Thyroid gland (tissue), 4 donors: ENCODE results near the gene RAB6B. TPM values are rescaled to one million over a fixed set of nuclear protein-coding genes. Genes with fewer than 3 reads are reported as not detected.

Experiments used
- DNase-seq, 2 donors: peaks; one replicate each; pipeline ENCODE4 v3.0.0-alpha.2; 2019
- H3K27ac ChIP-seq, 3 donors: fragments of 200-600 bp; sonication (generic); 1 replicate in 2 of 3; 2 replicates in 1 of 3; pipeline ENCODE4 v1.5.1; 2016 to 2019; ENCODE audit warnings: mild to moderate bottlenecking in 1 of 3, moderate library complexity in 1 of 3
- H3K27me3 ChIP-seq: fragments of 200-600 bp; sonication (generic); one replicate; pipeline ENCODE4 v1.5.1; 2019
- H3K36me3 ChIP-seq, 2 donors: fragments of 200-600 bp; sonication (generic); one replicate each; pipeline ENCODE4 v1.5.1; 2016 to 2019
- H3K4me1 ChIP-seq, 2 donors: fragments of 200-600 bp; sonication (generic); one replicate each; pipeline ENCODE4 v1.5.1; 2017 to 2019
- H3K4me3 ChIP-seq, 3 donors: fragments of 200-600 bp; sonication (generic); replicated peaks in 1 of 3; 1 replicate in 2 of 3; 2 replicates in 1 of 3; pipeline ENCODE4 v1.5.1; 2016; ENCODE audit warnings: mild to moderate bottlenecking in 1 of 3
- H3K9me3 ChIP-seq: fragments of 200-600 bp; sonication (generic); one replicate; pipeline ENCODE4 v1.5.1; 2017
- POLR2A ChIP-seq, 2 donors: fragments of 450-650 bp; IDR thresholded peaks; one replicate each; pipeline ENCODE4 v1.6.1; 2017; ENCODE audit warnings: antibody characterized with exemption in 2 of 2, mild to moderate bottlenecking in 2 of 2, moderate library complexity in 1 of 2
- WGBS, 2 donors: methylation state at CpG; one replicate each; pipeline ENCODE4 v1.1.5; 2017; 5-methylcytosine and 5-hydroxymethylcytosine counted together
- intact Hi-C: fragments of 100-400 bp; cut with DNase I; formaldehyde crosslinking; loops from one replicate; pipeline ENCODE4 v1.15.1; 2023
- total RNA-seq, 4 donors: library from RNA; depleted of rRNA; stranded (reverse); fragments of >200 nt; gene quantifications; one replicate each; pipeline ENCODE4 v1.2.3, GENCODE V29; 2016
- TF ChIP-seq, protein P1 (sequence below), 6 experiments: fragments of 200-600 bp in 3 of 6; fragments of 450-650 bp in 3 of 6; sonication (generic) in 3 of 6; IDR thresholded peaks; one replicate each; pipeline ENCODE4 v1.5.1; 2016 to 2019; ENCODE audit warnings: antibody characterized with exemption in 6 of 6, mild to moderate bottlenecking in 2 of 6, inconsistent platforms in 1 of 6, moderate library complexity in 1 of 6

The RAB6B gene
- total RNA-seq, 4 donors from 2014 or later: 4.4 to 6.2 (median 5.6) TPM

DNA sequence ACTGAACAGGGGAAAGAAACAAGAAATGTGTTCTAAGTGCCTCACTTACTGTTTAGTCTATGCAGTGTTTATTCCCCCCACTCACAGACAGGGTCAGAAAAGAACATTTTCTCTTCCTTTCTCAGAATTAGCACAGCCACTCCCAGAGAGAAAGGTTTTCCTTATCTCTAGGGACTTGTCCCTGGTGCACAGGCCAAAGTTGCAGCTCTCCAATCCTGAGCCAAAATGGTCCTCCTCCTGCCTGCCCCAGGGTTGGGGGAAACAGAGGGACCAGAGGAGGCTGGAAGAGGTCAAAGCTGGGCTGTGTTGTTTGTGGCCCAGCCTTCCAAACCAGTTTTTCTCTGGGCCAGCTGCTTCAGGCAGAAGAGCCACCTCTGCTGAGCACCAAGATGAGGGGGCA lies 12.0 kb downstream of the RAB6B start:
- intact Hi-C loops: no loop called here
- TF ChIP-seq, protein P1, sequence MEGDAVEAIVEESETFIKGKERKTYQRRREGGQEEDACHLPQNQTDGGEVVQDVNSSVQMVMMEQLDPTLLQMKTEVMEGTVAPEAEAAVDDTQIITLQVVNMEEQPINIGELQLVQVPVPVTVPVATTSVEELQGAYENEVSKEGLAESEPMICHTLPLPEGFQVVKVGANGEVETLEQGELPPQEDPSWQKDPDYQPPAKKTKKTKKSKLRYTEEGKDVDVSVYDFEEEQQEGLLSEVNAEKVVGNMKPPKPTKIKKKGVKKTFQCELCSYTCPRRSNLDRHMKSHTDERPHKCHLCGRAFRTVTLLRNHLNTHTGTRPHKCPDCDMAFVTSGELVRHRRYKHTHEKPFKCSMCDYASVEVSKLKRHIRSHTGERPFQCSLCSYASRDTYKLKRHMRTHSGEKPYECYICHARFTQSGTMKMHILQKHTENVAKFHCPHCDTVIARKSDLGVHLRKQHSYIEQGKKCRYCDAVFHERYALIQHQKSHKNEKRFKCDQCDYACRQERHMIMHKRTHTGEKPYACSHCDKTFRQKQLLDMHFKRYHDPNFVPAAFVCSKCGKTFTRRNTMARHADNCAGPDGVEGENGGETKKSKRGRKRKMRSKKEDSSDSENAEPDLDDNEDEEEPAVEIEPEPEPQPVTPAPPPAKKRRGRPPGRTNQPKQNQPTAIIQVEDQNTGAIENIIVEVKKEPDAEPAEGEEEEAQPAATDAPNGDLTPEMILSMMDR (IDR thresholded peaks at IDR 0.05): no peak
- TF ChIP-seq POLR2A (IDR thresholded peaks at IDR 0.05): no peak
- Histone ChIP-seq H3K4me3 (no peak overlapping the region), H3K27me3 (no peaks in the 10 kb centered on the region), H3K9me3 (no peaks in the 10 kb centered on the region), H3K4me1 (no peaks in the 10 kb centered on the region), H3K27ac (no peak overlapping the region), H3K36me3 (no peaks in the 10 kb centered on the region)
- DNase-seq: no peak

DNA sequence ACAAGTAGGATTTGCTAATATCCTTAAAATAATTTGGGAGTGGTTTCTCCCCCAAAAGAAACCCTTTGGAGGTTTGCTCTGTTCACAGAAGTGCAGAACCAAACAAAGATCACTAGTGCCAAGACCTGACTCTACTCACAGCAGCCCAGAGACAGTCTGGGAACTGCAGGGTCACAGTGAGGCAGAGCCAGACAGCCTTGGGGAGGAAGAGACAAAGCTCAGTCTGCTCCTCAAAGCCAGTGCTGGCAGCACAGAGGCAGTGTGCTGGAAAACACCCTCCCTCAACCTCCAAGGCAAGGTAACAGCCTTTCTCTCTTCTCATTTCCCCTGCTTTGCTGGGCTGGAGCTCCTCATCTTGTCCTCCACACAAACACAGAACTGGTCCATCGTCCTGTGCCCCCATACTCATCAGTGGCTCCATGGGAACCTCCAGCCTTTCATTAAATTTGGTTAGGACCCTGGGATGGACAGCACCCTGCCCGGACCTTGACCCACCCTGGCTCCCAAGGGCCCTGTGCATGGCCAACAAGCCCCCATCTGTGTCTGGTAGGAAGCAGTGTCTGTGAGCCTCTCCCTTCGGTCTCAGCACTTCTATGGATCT lies 12.6 kb downstream of the RAB6B start:
- no peak for DNase-seq
- WGBS, 2 donors: 74 to 92% methylated on average over 3 of the region's 3 CpGs

DNA sequence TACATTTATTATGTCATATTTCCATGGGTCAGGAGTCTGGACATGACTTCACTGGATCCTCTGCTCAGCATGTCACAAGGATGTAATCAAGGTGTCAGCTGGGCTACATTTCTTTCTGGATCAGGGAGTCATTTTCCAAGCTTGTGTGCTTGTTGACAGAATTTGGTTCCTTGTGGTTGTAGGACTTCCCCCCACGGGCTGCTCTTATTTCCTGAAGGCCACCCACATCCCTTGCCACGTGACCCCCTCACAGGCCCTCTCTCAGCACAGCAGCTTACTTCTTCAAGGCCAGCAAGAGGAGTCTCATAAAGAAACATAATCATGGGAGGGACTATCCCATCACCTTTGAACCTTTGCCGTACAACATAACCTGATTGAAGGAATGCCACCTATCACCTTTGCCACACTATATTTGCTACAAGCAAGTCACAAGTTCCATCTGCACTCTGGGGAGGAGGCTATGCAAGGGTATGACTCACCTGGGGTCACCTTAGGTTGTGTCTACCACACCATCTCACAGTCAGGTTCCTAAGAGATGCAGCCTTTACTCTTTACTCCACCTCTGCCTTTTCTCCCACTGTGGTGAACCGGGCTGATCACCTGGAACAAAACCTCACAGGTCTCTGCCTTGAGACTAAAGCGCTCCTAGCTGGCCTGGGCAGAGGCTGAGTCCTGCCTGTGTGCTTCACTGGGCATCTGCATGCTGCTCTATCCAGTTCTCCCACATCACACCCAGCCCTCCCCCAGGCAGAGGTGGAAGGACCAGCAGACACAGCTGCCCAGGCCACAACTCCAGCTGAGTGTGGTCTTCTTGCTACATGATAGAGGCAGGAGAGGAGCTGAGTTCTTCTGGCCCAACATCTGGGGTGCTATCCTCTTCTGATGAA lies 13.5 kb downstream of the RAB6B start:
- DNase-seq: no peak
- 91 to 92% methylated on average over 5 of the region's 5 CpGs for WGBS, 2 donors
- H3K27me3 ChIP-seq: no peaks in the 10 kb centered on the region
- intact Hi-C loops: no loop called here
- H3K4me1 ChIP-seq: no peaks in the 10 kb centered on the region
- no peaks in the 10 kb centered on the region for H3K36me3 ChIP-seq
- TF ChIP-seq POLR2A (IDR thresholded peaks at IDR 0.05): no peak
- TF ChIP-seq, protein P1 (IDR thresholded peaks at IDR 0.05): no peak
- H3K27ac ChIP-seq: no peak overlapping the region
- H3K4me3 ChIP-seq: no peak overlapping the region
- no peaks in the 10 kb centered on the region for H3K9me3 ChIP-seq

More for the DNA sequence above, 12.6 kb downstream of the RAB6B start:
- intact Hi-C loops: no loop called here
- Histone ChIP-seq H3K4me1 (no peaks in the 10 kb centered on the region), H3K4me3 (no peak overlapping the region), H3K27me3 (no peaks in the 10 kb centered on the region), H3K9me3 (no peaks in the 10 kb centered on the region), H3K36me3 (no peaks in the 10 kb centered on the region), H3K27ac (no peak overlapping the region)
- no peak for TF ChIP-seq POLR2A (IDR thresholded peaks at IDR 0.05)
- TF ChIP-seq, protein P1 (IDR thresholded peaks at IDR 0.05): no peak

DNA sequence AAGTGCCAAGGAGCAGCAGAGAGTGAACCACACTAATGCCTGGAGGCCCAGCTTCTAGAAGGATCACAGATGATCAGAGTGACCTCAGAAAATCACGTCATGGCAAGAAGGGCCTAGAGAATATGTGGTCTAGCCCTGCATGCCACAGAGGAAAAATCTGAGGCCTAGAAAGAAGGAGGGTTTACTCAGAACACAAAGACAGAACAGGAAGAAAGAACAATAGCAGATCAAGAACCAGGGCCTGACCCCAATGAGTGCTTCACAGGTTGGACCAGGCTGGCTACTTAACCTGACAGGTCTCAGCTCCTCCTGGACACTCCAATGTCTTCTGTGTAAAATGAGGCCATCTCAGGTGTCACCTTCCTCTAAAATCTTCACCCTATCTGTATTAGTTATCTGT lies 14.2 kb downstream of the RAB6B start:
- H3K4me3 ChIP-seq: no peak overlapping the region
- TF ChIP-seq POLR2A (IDR thresholded peaks at IDR 0.05): no peak
- TF ChIP-seq, protein P1 (IDR thresholded peaks at IDR 0.05): no peak
- intact Hi-C loops: no loop called here
- H3K4me1 ChIP-seq: no peaks in the 10 kb centered on the region
- no peaks in the 10 kb centered on the region for H3K9me3 ChIP-seq
- no peaks in the 10 kb centered on the region for H3K27me3 ChIP-seq
- WGBS, 2 donors: 86 to 94% methylated on average over 1 of the region's 1 CpG
- no peak overlapping the region for H3K27ac ChIP-seq
- H3K36me3 ChIP-seq: no peaks in the 10 kb centered on the region
- DNase-seq: no peak

DNA sequence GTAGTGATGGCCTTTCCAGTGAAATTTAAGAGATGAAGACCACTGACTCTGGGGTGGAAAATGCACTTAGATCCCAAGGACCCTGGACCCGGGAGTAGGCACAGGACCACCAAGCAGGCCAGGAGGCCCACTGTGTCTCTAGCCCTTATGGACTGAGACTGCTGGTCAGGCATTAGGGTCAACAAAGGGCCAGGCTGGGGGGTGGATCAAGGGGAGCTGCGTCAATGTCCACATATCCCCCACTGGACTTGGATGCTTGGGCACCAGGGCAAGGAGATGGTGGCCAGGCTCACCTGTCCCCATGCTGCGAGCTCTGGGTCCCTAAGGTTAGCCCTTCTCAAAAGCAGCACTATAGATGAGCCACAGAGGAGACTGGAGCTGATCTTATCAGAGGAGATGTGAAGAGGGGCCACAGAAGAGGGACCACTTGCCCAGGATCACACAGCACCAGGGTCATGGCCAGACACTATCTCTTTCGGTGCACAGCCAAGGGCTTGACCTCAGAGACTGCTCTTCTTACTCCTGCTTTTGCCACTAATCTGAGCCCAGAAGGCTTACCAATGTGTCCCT lies 14.7 kb downstream of the RAB6B start:
- Histone ChIP-seq H3K27me3 (no peaks in the 10 kb centered on the region), H3K27ac (no peak overlapping the region), H3K36me3 (no peaks in the 10 kb centered on the region), H3K4me3 (no peak overlapping the region), H3K9me3 (no peaks in the 10 kb centered on the region), H3K4me1 (no peaks in the 10 kb centered on the region)
- DNase-seq: no peak
- intact Hi-C loops: no loop called here
- TF ChIP-seq, protein P1 (IDR thresholded peaks at IDR 0.05): no peak
- TF ChIP-seq POLR2A (IDR thresholded peaks at IDR 0.05): no peak
- WGBS, 2 donors: 95 to 100% methylated on average over 4 of the region's 4 CpGs
